GM21717 (cell line): Measurements from ENCODE around the gene COL4A4.

Source experiments
- ATAC-seq: cut with Tn5 transposase; IDR thresholded peaks from one replicate; pipeline ENCODE4 v1.9.1; 2021; ENCODE audit warnings: mild to moderate bottlenecking, moderate library complexity; ENCODE audit not compliant: unreplicated experiment

Gene COL4A4

GRCh38 chr2:227033471-227034148 is 130.4 kb downstream of the COL4A4 start:
- no peak for ATAC-seq

GRCh38 chr2:227031379-227031778 is 132.6 kb downstream of the COL4A4 start:
- no peak for ATAC-seq

- ATAC-seq = no peak
Measured at GRCh38 chr2:227030789-227031188, 133.2 kb downstream of the COL4A4 start.

- ATAC-seq = no peak
Measured at GRCh38 chr2:227029426-227030105, 134.4 kb downstream of the COL4A4 start.

- peak; percentile 79 for ATAC-seq
Measured at GRCh38 chr2:227025510-227025909, 138.5 kb downstream of the COL4A4 start.

- ATAC-seq = no peak
Measured at GRCh38 chr2:227022608-227023007, 141.4 kb downstream of the COL4A4 start.

GRCh38 chr2:227020416-227020815 is 143.6 kb downstream of the COL4A4 start:
- ATAC-seq = no peak

GRCh38 chr2:227016894-227017293 is 147.1 kb downstream of the COL4A4 start:
- no peak for ATAC-seq

GRCh38 chr2:227013881-227014280 is 150.1 kb downstream of the COL4A4 start:
- ATAC-seq = no peak

GRCh38 chr2:227013330-227013729 is 150.7 kb downstream of the COL4A4 start:
- ATAC-seq = no peak

GRCh38 chr2:227010433-227010832 is 153.6 kb downstream of the COL4A4 start:
- ATAC-seq = no peak

GRCh38 chr2:227007940-227008339 is 156.1 kb downstream of the COL4A4 start:
- ATAC-seq = no peak

GRCh38 chr2:227007148-227007547 is 156.9 kb downstream of the COL4A4 start:
- ATAC-seq = no peak

- no peak for ATAC-seq
Measured at GRCh38 chr2:227006189-227006897, 157.7 kb downstream of the COL4A4 start.

GRCh38 chr2:227004482-227004881 is 159.5 kb downstream of the COL4A4 start:
- ATAC-seq = no peak

- no peak for ATAC-seq
Measured at GRCh38 chr2:227000123-227000522, 163.9 kb downstream of the COL4A4 start.

- no peak for ATAC-seq
Measured at GRCh38 chr2:226999661-227000060, 164.3 kb downstream of the COL4A4 start.

- no peak for ATAC-seq
Measured at GRCh38 chr2:226995625-226996041, 168.4 kb downstream of the COL4A4 start.

GRCh38 chr2:226994775-226995174 is 169.2 kb downstream of the COL4A4 start:
- no peak for ATAC-seq

GRCh38 chr2:226993171-226993570 is 170.8 kb downstream of the COL4A4 start:
- ATAC-seq = no peak

GRCh38 chr2:226991663-226992062 is 172.3 kb downstream of the COL4A4 start:
- no peak for ATAC-seq

- ATAC-seq = no peak
Measured at GRCh38 chr2:226985583-226985946, 178.4 kb downstream of the COL4A4 start.
